Hematopoietic multipotent progenitor cell treated with erythropoietin and hydrocortisone succinate and interleukin-3 and kit ligand, for 17 days (in vitro differentiated cells): ENCODE data around the gene ARF5.

Source experiments
- DNase-seq: peaks from one replicate; pipeline ENCODE4 v3.0.0-alpha.2; 2015; ENCODE audit warnings: low spot score

ARF5 gene

GRCh38 chr7:127635659-127636285, 47.6 kb downstream of the ARF5 start:
- no peak for DNase-seq

GRCh38 chr7:127638197-127638596, 50.0 kb downstream of the ARF5 start:
- no peak for DNase-seq
